Spleen (tissue), 11 donors: ENCODE results near the gene GRIK5. TPM values are rescaled to one million over a fixed set of nuclear protein-coding genes. Genes with fewer than 3 reads are reported as not detected.

Source experiments
- DNase-seq: peaks from one replicate; pipeline ENCODE4 v3.0.0-alpha.2; 2020
- H3K27ac ChIP-seq, 8 donors: fragments of 200-600 bp; sonication (generic) in 7 of 8; 1 replicate in 4 of 8; 2 replicates in 4 of 8; pipeline versions ENCODE4 v1.5.0 to v1.8.0; 2016 to 2021; ENCODE audit warnings: inconsistent platforms in 4 of 8, mild to moderate bottlenecking in 4 of 8, moderate library complexity in 1 of 8
- H3K27me3 ChIP-seq, 7 donors: fragments of 200-600 bp; sonication (generic) in 6 of 7; replicated peaks in 1 of 7; 1 replicate in 4 of 7; 2 replicates in 3 of 7; pipeline versions ENCODE4 v1.5.0 to v1.8.0; 2016 to 2021; ENCODE audit warnings: inconsistent platforms in 3 of 7, mild to moderate bottlenecking in 1 of 7
- H3K36me3 ChIP-seq, 6 donors: fragments of 200-600 bp; sonication (generic) in 5 of 6; 1 replicate in 4 of 6; 2 replicates in 2 of 6; pipeline versions ENCODE4 v1.5.0 to v1.8.0; 2016 to 2021; ENCODE audit warnings: inconsistent platforms in 2 of 6
- H3K4me1 ChIP-seq, 6 donors: fragments of 200-600 bp; sonication (generic) in 5 of 6; 1 replicate in 3 of 6; 2 replicates in 3 of 6; pipeline versions ENCODE4 v1.5.0 to v1.8.0; 2016 to 2021; ENCODE audit warnings: inconsistent platforms in 3 of 6
- H3K4me3 ChIP-seq, 8 donors: fragments of 200-600 bp; sonication (generic) in 7 of 8; 1 replicate in 4 of 8; 2 replicates in 4 of 8; pipeline versions ENCODE4 v1.5.0 to v1.8.0; 2016 to 2021; ENCODE audit warnings: inconsistent platforms in 4 of 8, mild to moderate bottlenecking in 4 of 8, moderate library complexity in 2 of 8
- H3K9me3 ChIP-seq, 8 donors: fragments of 200-600 bp; sonication (generic) in 7 of 8; 1 replicate in 4 of 8; 2 replicates in 4 of 8; pipeline versions ENCODE4 v1.5.0 to v1.8.0; 2016 to 2021; ENCODE audit warnings: inconsistent platforms in 4 of 8
- CTCF ChIP-seq, 11 experiments: fragments of 200-600 bp in 7 of 11; fragments of 450-650 bp in 4 of 11; sonication (generic) in 4 of 11; IDR thresholded peaks in 8 of 11; conservative IDR thresholded peaks in 3 of 11; 1 replicate in 7 of 11; 2 replicates in 4 of 11; pipeline versions ENCODE4 v1.4.0 to v1.8.0; 2016 to 2021; ENCODE audit warnings: antibody characterized with exemption in 11 of 11, inconsistent platforms in 4 of 11, mild to moderate bottlenecking in 1 of 11
- POLR2A ChIP-seq, 3 donors: fragments of 450-650 bp; IDR thresholded peaks; one replicate each; pipeline ENCODE4 v1.5.1; 2017; ENCODE audit warnings: antibody characterized with exemption in 3 of 3, mild to moderate bottlenecking in 1 of 3
- POLR2AphosphoS5 ChIP-seq, 3 donors: sonication (generic); formaldehyde crosslinking; IDR thresholded peaks; one replicate each; pipeline ENCODE4 v1.5.1; 2017; ENCODE audit warnings: antibody characterized with exemption in 3 of 3
- WGBS, 5 donors: extraction: QIAGEN DNeasy Blood & Tissue Kit in 3 of 5; methylation state at CpG; one replicate each; pipeline versions ENCODE4 v1.1.5 to v1.1.7; 2013 to 2018; 5-methylcytosine and 5-hydroxymethylcytosine counted together
- intact Hi-C: fragments of 100-400 bp; cut with DNase I; formaldehyde crosslinking; loops from one replicate; pipeline ENCODE4 v1.15.0; 2023; ENCODE audit warnings: low total_unique reads
- polyA plus RNA-seq, 3 donors: library from polyadenylated mRNA; stranded (reverse); fragments of 200-250 nt; gene quantifications; one replicate each; pipeline ENCODE4 v1.2.1, GENCODE V29; 2013
- total RNA-seq, 7 donors: library from RNA; depleted of rRNA in 3 of 7; stranded (reverse); fragments of >200 nt in 3 of 7; fragmentation: NEBNext Ultra II Directional in 4 of 7; extraction: Animal tissue kit (Norgen Biotek cat#: 25700) in 4 of 7; gene quantifications; one replicate each; pipeline versions ENCODE4 v1.1.0 to v1.2.1, GENCODE V29; 2016 to 2021
- donor health status: healthy with polysubstance abuse.
- donor health status: DM: no; HTN: no; CAD: no; lungs with moderate emphysema.
- donor health status: DM: no; HTN: no; CAD: no.
- donor health status: Bipolar disorder and iron deficiency.
- donor health status: healthy.
- donor health status: DM: no; HTN: no; CAD: no.
- donor health status: DM: yes; HTN: yes; CAD: no.

GRIK5 gene
- total and polyA plus RNA-seq, 10 donors: 0.94 to 4.7 (median 2.1) TPM

- H3K4me3 ChIP-seq: peak within 1 kb of the TSS; percentile 62 to 98 (median 89)
- no peaks in the 10 kb centered on the region for H3K27me3 ChIP-seq
- intact Hi-C loops: no loop called here
These were observed 110.7 kb downstream of the GRIK5 start, which contains the start of gene RABAC1 for GRCh38 chr19:41959056-41960053. Gene RABAC1, minus strand, starts transcription at chr19:41959321. Its CDS starts 29 bp downstream, at chr19:41959292.

GRCh38 chr19:41958367-41959055 lies 111.5 kb downstream of the GRIK5 start:
- peaks cover 0 to 35% (median 9%) of the 10 kb centered on the region in 6 donors for H3K36me3 ChIP-seq
- H3K4me3 ChIP-seq: peak overlapping the region; percentile 62 to 98 (median 89)
- H3K27ac ChIP-seq: peak overlapping the region; percentile 88 to 97 (median 94)
- peaks cover 12 to 28% (median 18%) of the 10 kb centered on the region in 6 donors for H3K4me1 ChIP-seq
- 1 to 6% (median 2%) methylated on average over 14 to 43 of the region's 43 CpGs for WGBS, 5 donors
- H3K9me3 ChIP-seq: no peaks in the 10 kb centered on the region
- H3K27me3 ChIP-seq: no peaks in the 10 kb centered on the region
- intact Hi-C loops: no loop called here
- TF ChIP-seq POLR2A (IDR thresholded peaks at IDR 0.05) (no peak), POLR2AphosphoS5 (IDR thresholded peaks at IDR 0.05) (peak; percentile 78 to 85 (median 80))
- DNase-seq: peak; percentile 97

More at GRCh38 chr19:41959056-41960053, 110.7 kb downstream of the GRIK5 start, which contains the start of gene RABAC1:
- H3K9me3 ChIP-seq: no peaks in the 10 kb centered on the region
- peaks cover 12 to 28% (median 18%) of the 10 kb centered on the region in 6 donors for H3K4me1 ChIP-seq
- peaks cover 0 to 31% (median 9%) of the 10 kb centered on the region in 6 donors for H3K36me3 ChIP-seq
- H3K27ac ChIP-seq: peak within 1 kb of the TSS; percentile 88 to 97 (median 94)
- WGBS, 5 donors: 5 to 10% (median 6%) methylated on average over 19 to 46 of the region's 46 CpGs
- DNase-seq: peak; percentile 97
- TF ChIP-seq CTCF (IDR thresholded peaks at IDR 0.05 in 8 of 11, conservative IDR thresholded peaks at IDR 0.05 in 3 of 11) (peak in 7 of 11 experiments; percentile 4 to 34 (median 20)), POLR2AphosphoS5 (IDR thresholded peaks at IDR 0.05) (peak; percentile 85 to 90 (median 86)), POLR2A (IDR thresholded peaks at IDR 0.05) (peak in 2 of 3 donors; percentile 29 to 30)

- no peaks in the 10 kb centered on the region for H3K9me3 ChIP-seq
- peaks cover 0 to 35% (median 9%) of the 10 kb centered on the region in 6 donors for H3K36me3 ChIP-seq
- H3K27ac ChIP-seq: peak overlapping the region in 7 of 8 donors; percentile 91 to 97 (median 96)
- peak; percentile 88 for DNase-seq
- 17 to 28% (median 20%) methylated on average over 10 of the region's 10 CpGs for WGBS, 5 donors
- peak overlapping the region; percentile 62 to 98 (median 89) for H3K4me3 ChIP-seq
- TF ChIP-seq CTCF (IDR thresholded peaks at IDR 0.05 in 8 of 11, conservative IDR thresholded peaks at IDR 0.05 in 3 of 11): peak; percentile 65 to 96 (median 89)
- no peak for TF ChIP-seq POLR2A (IDR thresholded peaks at IDR 0.05)
- TF ChIP-seq POLR2AphosphoS5 (IDR thresholded peaks at IDR 0.05): peak in 1 of 3 donors; percentile 53
- intact Hi-C loops: no loop called here
- H3K27me3 ChIP-seq: no peaks in the 10 kb centered on the region
- peaks cover 12 to 28% (median 18%) of the 10 kb centered on the region in 6 donors for H3K4me1 ChIP-seq
These were observed 112.1 kb downstream of the GRIK5 start for GRCh38 chr19:41957838-41958366.
